Neural cell (in vitro differentiated cells): Measurements from ENCODE around the gene ZCCHC2. TPM values are rescaled to one million over a fixed set of nuclear protein-coding genes. Genes with fewer than 3 reads are reported as not detected.

Experiments
- H2AFZ ChIP-seq: fragments of 200-600, 300-800 bp; sonication (generic), shearing (Covaris generic); 2 replicates; pipeline ENCODE4 v1.6.0; 2014; ENCODE audit warnings: low read depth, mild to moderate bottlenecking, antibody characterized with exemption, low read length, moderate library complexity
- H3F3A ChIP-seq: fragments of 200-600 bp; shearing (Covaris generic); 2 replicates; pipeline ENCODE4 v1.6.1; 2016; ENCODE audit warnings: mild to moderate bottlenecking, moderate library complexity, mixed read lengths, antibody characterized with exemption, low read length; ENCODE audit not compliant: insufficient read depth, poor library complexity, severe bottlenecking
- H3K27ac ChIP-seq: fragments of 200-600, 300-800 bp; sonication (generic), shearing (Covaris generic); 2 replicates; pipeline ENCODE4 v1.5.1; 2014; ENCODE audit warnings: mild to moderate bottlenecking, low read length, moderate library complexity
- H3K27me3 ChIP-seq: fragments of 300-800, 200-600 bp; sonication (generic), shearing (Covaris generic); 2 replicates; pipeline ENCODE4 v1.6.0; 2014; ENCODE audit warnings: mild to moderate bottlenecking, low read depth, low read length, moderate library complexity; ENCODE audit not compliant: insufficient read depth
- H3K36me3 ChIP-seq: fragments of 300-800, 200-600 bp; sonication (generic), shearing (Covaris generic); 2 replicates; pipeline ENCODE4 v1.5.1; 2014; ENCODE audit warnings: mild to moderate bottlenecking, antibody characterized with exemption, low read length, moderate library complexity; ENCODE audit not compliant: insufficient read depth
- H3K4me2 ChIP-seq: fragments of 300-800, 200-600 bp; sonication (generic), shearing (Covaris generic); 2 replicates; pipeline ENCODE4 v1.6.0; 2014; ENCODE audit warnings: mild to moderate bottlenecking, low read length
- H3K4me3 ChIP-seq: fragments of 300-800, 200-600 bp; sonication (generic), shearing (Covaris generic); 2 replicates; pipeline ENCODE4 v1.5.1; 2014; ENCODE audit warnings: mild to moderate bottlenecking, low read length, moderate library complexity
- H3K79me2 ChIP-seq: fragments of 200-600 bp; shearing (Covaris generic); replicated peaks from 2 replicates; pipeline ENCODE4 v1.6.0; 2014; ENCODE audit warnings: mild to moderate bottlenecking, low read length, moderate library complexity; ENCODE audit not compliant: insufficient read depth
- H3K9ac ChIP-seq: fragments of 300-800, 200-600 bp; sonication (generic), shearing (Covaris generic); 2 replicates; pipeline ENCODE4 v1.6.1; 2016; ENCODE audit warnings: mild to moderate bottlenecking, low read length, mixed read lengths
- H3K9me2 ChIP-seq: fragments of 200-600 bp; shearing (Covaris generic); 2 replicates; pipeline ENCODE4 v1.6.1; 2016; ENCODE audit warnings: mild to moderate bottlenecking, low read length, mixed read lengths; ENCODE audit not compliant: insufficient read depth
- H3K9me3 ChIP-seq: fragments of 200-600, 300-800 bp; sonication (generic), shearing (Covaris generic); 2 replicates; pipeline ENCODE4 v1.6.1; 2016; ENCODE audit warnings: mild to moderate bottlenecking, mixed run types, low read length, moderate library complexity, mixed read lengths
- H4K20me1 ChIP-seq: fragments of 200-600 bp; shearing (Covaris generic); 2 replicates; pipeline ENCODE4 v1.6.1; 2016; ENCODE audit warnings: mild to moderate bottlenecking, mixed run types; ENCODE audit not compliant: insufficient read depth
- CTCF ChIP-seq: fragments of 450-650 bp; IDR thresholded peaks from 2 replicates; pipeline ENCODE4 v1.5.1; 2014; ENCODE audit warnings: antibody characterized with exemption, mild to moderate bottlenecking, moderate library complexity; ENCODE audit not compliant: poor library complexity, severe bottlenecking
- EP300 ChIP-seq: fragments of 450-650 bp; conservative IDR thresholded peaks from 2 replicates; pipeline ENCODE4 v1.6.1; 2014; ENCODE audit warnings: antibody characterized with exemption, mild to moderate bottlenecking, moderate library complexity; ENCODE audit not compliant: poor library complexity, severe bottlenecking
- EZH2 ChIP-seq: fragments of 200-600, 300-800 bp; shearing (Covaris generic), sonication (generic); IDR thresholded peaks from 2 replicates; pipeline ENCODE4 v1.6.1; 2014; ENCODE audit warnings: antibody characterized with exemption, low read length, borderline replicate concordance, mild to moderate bottlenecking; ENCODE audit not compliant: insufficient read depth, poor library complexity, severe bottlenecking
- MXI1 ChIP-seq: fragments of 450-650 bp; conservative IDR thresholded peaks from 2 replicates; pipeline ENCODE4 v1.6.1; 2014; ENCODE audit warnings: antibody characterized with exemption, mild to moderate bottlenecking; ENCODE audit not compliant: poor library complexity, severe bottlenecking
- POLR2AphosphoS5 ChIP-seq: IDR thresholded peaks from 2 replicates; pipeline ENCODE4 v1.6.1; 2012
- RAD21 ChIP-seq: fragments of 450-650 bp; conservative IDR thresholded peaks from 2 replicates; pipeline ENCODE4 v1.6.1; 2014; ENCODE audit warnings: antibody characterized with exemption, mild to moderate bottlenecking, moderate library complexity
- REST ChIP-seq: IDR thresholded peaks from 2 replicates; pipeline ENCODE4 v1.6.1; 2012; ENCODE audit warnings: borderline replicate concordance
- SMC3 ChIP-seq: fragments of 450-650 bp; conservative IDR thresholded peaks from 2 replicates; pipeline ENCODE4 v1.6.1; 2014; ENCODE audit warnings: antibody characterized with exemption, mild to moderate bottlenecking, moderate library complexity; ENCODE audit not compliant: poor library complexity
- TAF1 ChIP-seq: IDR thresholded peaks from 2 replicates; pipeline ENCODE4 v1.6.1; 2012; ENCODE audit warnings: low read depth
- polyA plus RNA-seq: library from polyadenylated mRNA; depleted of rRNA; stranded (reverse); fragments of >200 nt; gene quantifications from 2 replicates; pipeline ENCODE4 v1.2.3, GENCODE V29; 2014

ZCCHC2 gene
- polyA plus RNA-seq, 1 donor from 2014 or later, result 3.8 TPM

GRCh38 chr18:62602706-62603105 lies 79.9 kb downstream of the ZCCHC2 start:
- Histone ChIP-seq H4K20me1 (no peaks in the 10 kb centered on the region), H3K27me3 (peaks cover 4% of the 10 kb centered on the region), H3K9ac (no peak overlapping the region)

GRCh38 chr18:62603211-62603610 lies 80.4 kb downstream of the ZCCHC2 start:
- Histone ChIP-seq H3K27ac (no peak overlapping the region), H3K27me3 (no peaks in the 10 kb centered on the region), H3K9me2 (no peaks in the 10 kb centered on the region)
- no peak for TF ChIP-seq RAD21
- TF ChIP-seq POLR2AphosphoS5, result no peak
- TF ChIP-seq EP300, result no peak
- TF ChIP-seq TAF1, result no peak
- TF ChIP-seq EZH2, result no peak
- no peak for TF ChIP-seq SMC3
- no peak for TF ChIP-seq CTCF
- TF ChIP-seq MXI1, result no peak

More at GRCh38 chr18:62602706-62603105, 79.9 kb downstream of the ZCCHC2 start:
- no peaks in the 10 kb centered on the region for H3K9me2 ChIP-seq
- H2AFZ ChIP-seq, result no peak overlapping the region
- no peak for TF ChIP-seq EZH2
- no peak for TF ChIP-seq CTCF
- TF ChIP-seq POLR2AphosphoS5, result no peak
- TF ChIP-seq SMC3, result no peak
- no peak for TF ChIP-seq TAF1
- no peak for TF ChIP-seq REST
- no peak for TF ChIP-seq RAD21
- TF ChIP-seq MXI1, result no peak
- TF ChIP-seq EP300, result no peak
- no peaks in the 10 kb centered on the region for H3K9me3 ChIP-seq
- H3K79me2 ChIP-seq, result no peaks in the 10 kb centered on the region
- H3K4me3 ChIP-seq, result no peak overlapping the region
- no peaks in the 10 kb centered on the region for H3F3A ChIP-seq
- no peak overlapping the region for H3K27ac ChIP-seq
- H3K36me3 ChIP-seq, result no peaks in the 10 kb centered on the region
- no peak overlapping the region for H3K4me2 ChIP-seq

More at GRCh38 chr18:62603211-62603610, 80.4 kb downstream of the ZCCHC2 start:
- H3K79me2 ChIP-seq, result no peaks in the 10 kb centered on the region
- no peaks in the 10 kb centered on the region for H4K20me1 ChIP-seq
- H3K36me3 ChIP-seq, result no peaks in the 10 kb centered on the region
- no peaks in the 10 kb centered on the region for H3F3A ChIP-seq
- H3K9ac ChIP-seq, result no peak overlapping the region
- H3K9me3 ChIP-seq, result no peaks in the 10 kb centered on the region
- no peak overlapping the region for H3K4me3 ChIP-seq
- no peak overlapping the region for H2AFZ ChIP-seq
- no peak overlapping the region for H3K4me2 ChIP-seq
